Left ventricle myocardium inferior (tissue), 1 donor: ENCODE measurements around the gene SNX30. TPM values are rescaled to one million over a fixed set of nuclear protein-coding genes. Genes with fewer than 3 reads are reported as not detected.

Source experiments
- DNase-seq: peaks from one replicate; pipeline ENCODE4 v3.0.0-alpha.2; 2020
- H3K27ac ChIP-seq: fragments of 200-600 bp; replicated peaks from 2 replicates; pipeline ENCODE4 v1.8.0; 2021
- H3K27me3 ChIP-seq: fragments of 200-600 bp; 2 replicates; pipeline ENCODE4 v1.8.0; 2021; ENCODE audit warnings: low read depth
- H3K36me3 ChIP-seq: fragments of 200-600 bp; 2 replicates; pipeline ENCODE4 v1.8.0; 2021
- H3K4me1 ChIP-seq: fragments of 200-600 bp; 2 replicates; pipeline ENCODE4 v1.8.0; 2021
- H3K4me3 ChIP-seq: fragments of 200-600 bp; 2 replicates; pipeline ENCODE4 v1.8.0; 2021; ENCODE audit warnings: mild to moderate bottlenecking, moderate library complexity
- H3K9me3 ChIP-seq: fragments of 200-600 bp; replicated peaks from 2 replicates; pipeline ENCODE4 v1.8.0; 2021
- CTCF ChIP-seq: fragments of 200-600 bp; IDR thresholded peaks from 2 replicates; pipeline ENCODE4 v1.8.0; 2021; ENCODE audit warnings: antibody characterized with exemption, mild to moderate bottlenecking, borderline replicate concordance
- intact Hi-C: fragments of 100-400 bp; cut with micrococcal nuclease; formaldehyde crosslinking; loops from one replicate; pipeline ENCODE4 v1.11.0; 2022
- total RNA-seq: library from RNA; stranded (reverse); fragmentation: NEBNext Ultra II Directional; extraction: Animal tissue kit (Norgen Biotek cat#: 25700); gene quantifications from one replicate; pipeline ENCODE4 v1.2.1, GENCODE V29; 2021
- donor health status: DM: no; HTN: yes; CAD: no; lungs with severe emphysema.

The SNX30 gene
- total RNA-seq, 1 donor from 2014 or later, result 3.2 TPM

- no peak for DNase-seq
- intact Hi-C loops, result no loop called here
- Histone ChIP-seq H3K9me3 (no peaks in the 10 kb centered on the region), H3K27me3 (no peaks in the 10 kb centered on the region), H3K36me3 (no peaks in the 10 kb centered on the region), H3K4me1 (peaks cover 7% of the 10 kb centered on the region), H3K27ac (no peak overlapping the region), H3K4me3 (no peak overlapping the region)
- TF ChIP-seq CTCF, result no peak
These were observed 45.9 kb downstream of the SNX30 start for GRCh38 chr9:112796485-112796884.

- no peak for DNase-seq
- peaks cover 9% of the 10 kb centered on the region for H3K4me1 ChIP-seq
- no peak overlapping the region for H3K27ac ChIP-seq
These were observed 58.8 kb downstream of the SNX30 start for GRCh38 chr9:112809351-112809848.

GRCh38 chr9:112809906-112810305 lies 59.3 kb downstream of the SNX30 start:
- intact Hi-C loops, result no loop called here
- no peak for TF ChIP-seq CTCF
- DNase-seq, result no peak

More at GRCh38 chr9:112809351-112809848, 58.8 kb downstream of the SNX30 start:
- intact Hi-C loops, result no loop called here
- Histone ChIP-seq H3K4me3 (no peak overlapping the region), H3K9me3 (no peaks in the 10 kb centered on the region), H3K27me3 (no peaks in the 10 kb centered on the region), H3K36me3 (peaks cover 4% of the 10 kb centered on the region)
- TF ChIP-seq CTCF, result no peak

GRCh38 chr9:112810696-112811490 lies 60.3 kb downstream of the SNX30 start:
- Histone ChIP-seq H3K36me3 (peaks cover 4% of the 10 kb centered on the region), H3K4me3 (no peak overlapping the region), H3K27me3 (no peaks in the 10 kb centered on the region), H3K27ac (no peak overlapping the region), H3K4me1 (peaks cover 9% of the 10 kb centered on the region), H3K9me3 (no peaks in the 10 kb centered on the region)
- TF ChIP-seq CTCF, result no peak
- intact Hi-C loops, result no loop called here
- DNase-seq, result no peak

More at GRCh38 chr9:112809906-112810305, 59.3 kb downstream of the SNX30 start:
- peaks cover 4% of the 10 kb centered on the region for H3K36me3 ChIP-seq
- no peak overlapping the region for H3K27ac ChIP-seq
- peaks cover 9% of the 10 kb centered on the region for H3K4me1 ChIP-seq
- H3K9me3 ChIP-seq, result no peaks in the 10 kb centered on the region
- no peaks in the 10 kb centered on the region for H3K27me3 ChIP-seq
- no peak overlapping the region for H3K4me3 ChIP-seq

- no peaks in the 10 kb centered on the region for H3K27me3 ChIP-seq
- TF ChIP-seq CTCF, result no peak
- intact Hi-C loops, result no loop called here
- peaks cover 4% of the 10 kb centered on the region for H3K36me3 ChIP-seq
- H3K4me1 ChIP-seq, result peaks cover 9% of the 10 kb centered on the region
- H3K9me3 ChIP-seq, result no peaks in the 10 kb centered on the region
- H3K27ac ChIP-seq, result no peak overlapping the region
- no peak overlapping the region for H3K4me3 ChIP-seq
- DNase-seq, result no peak
These were observed 61.0 kb downstream of the SNX30 start for GRCh38 chr9:112811518-112811917.
